Motor neuron (in vitro differentiated cells): ENCODE measurements around the gene CCDC85C. TPM values are rescaled to one million over a fixed set of nuclear protein-coding genes. Genes with fewer than 3 reads are reported as not detected.

Source experiments
- ATAC-seq, 8 experiments: fragments of 200-7000 bp; cut with Tn5 transposase; replicated peaks in 6 of 8; 2 replicates each; pipeline ENCODE4 v1.8.0; 2021; ENCODE audit warnings: mild to moderate bottlenecking in 8 of 8, moderate library complexity in 8 of 8
- H3K27ac ChIP-seq, 2 donors: fragments of 250-450 bp; sonication (Bioruptor Pico); 2 replicates each; pipeline ENCODE4 v1.9.0; 2021; ENCODE audit warnings: antibody characterized with exemption in 2 of 2, mild to moderate bottlenecking in 2 of 2, moderate library complexity in 1 of 2
- H3K4me1 ChIP-seq, 2 donors: fragments of 250-450 bp; sonication (Bioruptor Pico); replicated peaks in 1 of 2; 2 replicates each; pipeline ENCODE4 v1.6.1; 2021; ENCODE audit warnings: antibody characterized with exemption in 2 of 2, mild to moderate bottlenecking in 2 of 2, moderate library complexity in 1 of 2
- H3K4me3 ChIP-seq, 5 donors: fragments of 250-450 bp; sonication (Bioruptor Pico); 2 replicates each; pipeline ENCODE4 v1.9.0; 2021; ENCODE audit warnings: antibody characterized with exemption in 5 of 5, mild to moderate bottlenecking in 5 of 5, moderate library complexity in 4 of 5
- WGBS, 10 experiments: fragments of 450-650 bp; shearing (Covaris generic); methylation state at CpG; one replicate each; pipeline ENCODE4 v1.0.0; 2022; 5-methylcytosine and 5-hydroxymethylcytosine counted together
- in situ Hi-C, 9 experiments: fragments of 400-800 bp; cut with MboI; loops; one replicate each; pipeline ENCODE4 v1.15.0; 2021; ENCODE audit warnings: low sequenced_read_pairs in 9 of 9, low pct_unique_long_range_greater_than_20kb in 2 of 9; ENCODE audit not compliant: unreplicated experiment in 9 of 9
- total RNA-seq, 8 experiments: library from RNA; unstranded; fragments of 300-600 nt; gene quantifications; 2 replicates each; pipeline versions ENCODE4 v1.2.3 to v1.2.4, GENCODE V29; 2022

CCDC85C gene
- total RNA-seq, 8 experiments from 2014 or later: 2.0 to 62.2 (median 18.8) TPM

- H3K4me3 ChIP-seq: peak overlapping the region; percentile 67 to 85 (median 83)
- WGBS, 10 experiments: 0 to 56% (median 17%) methylated on average over 4 to 17 of the region's 18 CpGs
- no peak overlapping the region for H3K27ac ChIP-seq
- in situ Hi-C loops: no loop called here
- ATAC-seq: no peak
- peaks cover 14 to 23% of the 10 kb centered on the region in 2 donors for H3K4me1 ChIP-seq
These were observed 124.7 kb downstream of the CCDC85C start for GRCh38 chr14:99479160-99479905.

GRCh38 chr14:99478128-99478527 lies 125.9 kb downstream of the CCDC85C start:
- Histone ChIP-seq H3K27ac (no peak overlapping the region), H3K4me1 (peaks cover 14 to 21% of the 10 kb centered on the region in 2 donors), H3K4me3 (no peak overlapping the region)
- ATAC-seq: no peak
- WGBS, 10 experiments: 49 to 100% (median 84%) methylated on average over 1 to 4 of the region's 4 CpGs
- in situ Hi-C loops: no loop called here

- Histone ChIP-seq H3K4me1 (peaks cover 11 to 15% of the 10 kb centered on the region in 2 donors), H3K4me3 (no peak overlapping the region), H3K27ac (no peak overlapping the region)
- in situ Hi-C loops: no loop called here
- ATAC-seq: no peak
- WGBS, 10 experiments: 29 to 100% (median 59%) methylated on average over 1 of the region's 1 CpG
These were observed 127.1 kb downstream of the CCDC85C start for GRCh38 chr14:99476864-99477263.

DNA sequence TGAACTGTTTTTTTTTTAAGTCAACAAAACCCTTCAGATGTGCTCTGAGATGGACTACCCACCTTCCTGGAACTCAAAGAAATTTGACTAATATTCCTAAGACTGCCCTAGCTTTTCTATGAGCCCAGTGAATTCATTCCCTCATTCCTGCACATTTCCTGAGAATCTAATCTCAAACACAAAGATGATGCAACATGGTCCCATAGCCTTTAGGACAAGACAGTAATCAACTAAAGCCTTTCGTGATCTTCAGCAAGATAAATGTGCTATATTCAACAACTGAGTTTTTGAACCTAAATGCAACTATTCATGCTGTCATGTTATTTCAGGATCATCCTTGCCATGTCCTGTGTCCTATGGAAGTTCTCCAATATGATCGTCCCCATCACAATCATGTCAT lies 128.3 kb downstream of the CCDC85C start:
- Histone ChIP-seq H3K27ac (no peak overlapping the region), H3K4me3 (no peak overlapping the region), H3K4me1 (peaks cover 11 to 15% of the 10 kb centered on the region in 2 donors)
- in situ Hi-C loops: no loop called here
- 86 to 100% (median 92%) methylated on average over 1 to 2 of the region's 2 CpGs; no CpG with 5 or more reads in 3 of the 10 experiments for WGBS, 10 experiments
- no peak for ATAC-seq

- in situ Hi-C loops: no loop called here
These were observed 128.8 kb downstream of the CCDC85C start for GRCh38 chr14:99475179-99475578.

DNA sequence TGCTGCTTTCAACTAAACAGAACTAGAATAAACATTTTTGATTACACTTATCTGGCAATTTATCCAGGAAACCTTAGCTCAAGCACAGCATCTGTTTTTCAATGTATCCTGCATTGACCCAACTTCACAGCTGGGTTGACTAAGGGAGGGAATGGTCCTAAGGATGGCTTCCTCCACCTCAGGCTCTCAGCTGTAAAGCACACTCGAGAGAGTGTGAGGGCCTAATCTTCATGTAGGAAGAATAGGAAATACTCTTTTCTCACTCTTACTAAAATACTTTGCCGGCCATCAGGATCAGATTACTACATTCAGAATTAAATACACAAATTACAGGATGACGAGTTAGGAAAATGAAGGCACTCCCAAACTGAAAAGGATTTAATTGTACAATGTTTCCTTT lies 130.5 kb downstream of the CCDC85C start:
- ATAC-seq: peak in 1 of 8 experiments; percentile 57
- 29 to 94% (median 81%) methylated on average over 2 to 3 of the region's 3 CpGs; no CpG with 5 or more reads in 2 of the 10 experiments for WGBS, 10 experiments
- no peak overlapping the region for H3K27ac ChIP-seq
- in situ Hi-C loops: no loop called here
- H3K4me1 ChIP-seq: peaks cover 5 to 8% of the 10 kb centered on the region in 2 donors
- H3K4me3 ChIP-seq: no peak overlapping the region

More at GRCh38 chr14:99475179-99475578, 128.8 kb downstream of the CCDC85C start:
- Histone ChIP-seq H3K27ac (no peak overlapping the region), H3K4me1 (peaks cover 11 to 15% of the 10 kb centered on the region in 2 donors), H3K4me3 (no peak overlapping the region)
- peak in 2 of 8 experiments; percentile 6 to 26 for ATAC-seq
- 66 to 100% (median 84%) methylated on average over 2 to 9 of the region's 9 CpGs; no CpG with 5 or more reads in 1 of the 10 experiments for WGBS, 10 experiments

DNA sequence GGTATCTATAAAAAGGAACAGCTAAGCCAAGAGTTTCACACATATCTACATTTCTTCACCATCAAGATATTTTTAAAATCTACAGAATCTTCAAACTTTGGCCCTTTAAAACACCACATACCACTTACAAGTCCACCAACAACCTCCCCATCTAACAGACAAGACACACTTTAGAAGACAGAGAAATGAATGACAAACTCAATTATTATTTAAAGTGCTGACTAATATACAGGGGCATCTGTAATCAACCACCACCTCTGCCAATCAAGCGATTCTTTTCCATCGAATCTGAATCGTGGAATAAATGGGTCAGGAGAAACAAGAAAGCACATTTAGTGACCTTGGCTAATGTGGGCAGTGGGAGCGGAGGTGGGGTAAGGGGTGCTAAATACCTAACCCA lies 131.1 kb downstream of the CCDC85C start:
- Histone ChIP-seq H3K4me3 (no peak overlapping the region), H3K4me1 (peaks cover 5 to 8% of the 10 kb centered on the region in 2 donors), H3K27ac (no peak overlapping the region)
- in situ Hi-C loops: no loop called here
- WGBS, 10 experiments: 41 to 100% (median 93%) methylated on average over 1 to 4 of the region's 4 CpGs; no CpG with 5 or more reads in 1 of the 10 experiments
- ATAC-seq: no peak

DNA sequence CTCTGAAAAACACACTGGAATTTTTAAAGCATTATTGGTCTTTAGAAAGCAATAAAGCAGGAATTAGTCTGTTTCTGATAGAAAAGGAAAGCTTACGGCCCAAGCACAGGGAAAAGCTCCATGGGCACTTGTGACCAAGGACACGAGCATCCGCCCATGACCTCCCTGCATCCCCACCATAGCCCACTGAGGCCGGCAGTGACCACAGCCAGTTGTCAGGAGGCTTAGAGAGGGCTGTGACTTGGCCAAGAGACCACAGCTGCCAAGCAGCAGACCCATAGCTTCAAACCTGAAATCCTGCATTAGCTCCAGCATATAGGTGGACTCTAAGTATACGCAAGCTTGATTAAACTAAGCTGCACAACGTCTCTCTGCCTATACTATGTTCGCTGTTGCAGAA lies 132.3 kb downstream of the CCDC85C start:
- Histone ChIP-seq H3K27ac (no peak overlapping the region), H3K4me3 (no peak overlapping the region), H3K4me1 (peaks cover 5 to 8% of the 10 kb centered on the region in 2 donors)
- WGBS, 10 experiments: 90 to 100% (median 94%) methylated on average over 1 to 7 of the region's 7 CpGs; no CpG with 5 or more reads in 2 of the 10 experiments
- in situ Hi-C loops: no loop called here
- ATAC-seq: no peak

GRCh38 chr14:99468836-99469592 lies 135.0 kb downstream of the CCDC85C start:
- ATAC-seq: no peak
- WGBS, 10 experiments: 49 to 100% (median 89%) methylated on average over 2 to 8 of the region's 8 CpGs
- Histone ChIP-seq H3K4me3 (no peak overlapping the region), H3K27ac (no peak overlapping the region), H3K4me1 (no peaks in the 10 kb centered on the region)
- in situ Hi-C loops: no loop called here

DNA sequence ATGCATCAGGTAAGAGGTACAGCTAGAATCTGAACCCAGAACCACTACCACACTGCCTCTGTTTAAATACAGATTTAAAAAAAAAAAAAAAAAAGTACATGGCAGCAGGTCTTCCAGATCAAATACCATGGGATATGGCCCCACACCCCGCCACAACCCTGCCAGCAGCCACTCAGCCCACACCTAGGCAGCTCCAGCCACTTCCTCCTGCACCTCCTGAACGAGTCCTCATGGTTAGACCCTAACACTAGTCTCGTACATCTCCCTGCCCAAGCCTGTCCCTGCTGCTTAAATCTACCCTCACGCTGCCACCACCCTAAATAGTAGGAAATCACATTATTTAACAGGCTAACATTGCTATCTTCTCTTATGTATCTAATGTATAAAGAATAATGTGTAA lies 135.9 kb downstream of the CCDC85C start:
- WGBS, 10 experiments: 83 to 100% (median 90%) methylated on average over 1 to 4 of the region's 4 CpGs; no CpG with 5 or more reads in 3 of the 10 experiments
- Histone ChIP-seq H3K4me3 (no peak overlapping the region), H3K27ac (no peak overlapping the region), H3K4me1 (no peaks in the 10 kb centered on the region)
- in situ Hi-C loops: no loop called here
- no peak for ATAC-seq

- no peak for ATAC-seq
- WGBS, 10 experiments: 65 to 100% (median 80%) methylated on average over 1 to 7 of the region's 9 CpGs; no CpG with 5 or more reads in 1 of the 10 experiments
- H3K4me1 ChIP-seq: no peaks in the 10 kb centered on the region
- no peak overlapping the region for H3K27ac ChIP-seq
- in situ Hi-C loops: no loop called here
- H3K4me3 ChIP-seq: no peak overlapping the region
These were observed 136.5 kb downstream of the CCDC85C start for GRCh38 chr14:99467336-99468078.

DNA sequence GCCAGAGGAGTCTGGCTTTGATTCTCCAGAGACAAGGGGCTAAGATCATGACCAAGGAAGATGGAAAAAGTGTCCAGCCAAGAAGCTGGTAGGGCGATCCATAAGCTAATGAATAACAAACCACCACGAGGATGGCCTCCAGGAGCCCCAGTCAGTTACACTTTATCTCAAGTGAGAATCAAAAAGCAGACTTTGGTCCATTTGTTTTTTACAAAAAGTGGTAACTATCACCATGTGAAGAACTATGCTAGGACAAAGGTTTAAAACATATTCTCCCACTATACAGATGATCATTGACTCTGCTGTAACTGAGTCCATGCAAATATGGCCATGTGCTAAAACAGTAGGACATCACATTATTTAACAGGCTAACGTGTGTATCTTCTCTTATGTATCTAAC lies 137.2 kb downstream of the CCDC85C start:
- H3K27ac ChIP-seq: no peak overlapping the region
- in situ Hi-C loops: no loop called here
- WGBS, 10 experiments: 74 to 100% (median 88%) methylated on average over 1 to 3 of the region's 3 CpGs; no CpG with 5 or more reads in 1 of the 10 experiments

GRCh38 chr14:99465288-99465687 lies 138.7 kb downstream of the CCDC85C start:
- H3K27ac ChIP-seq: no peak overlapping the region
- H3K4me1 ChIP-seq: no peaks in the 10 kb centered on the region
- in situ Hi-C loops: no loop called here
- WGBS, 10 experiments: 88 to 98% (median 92%) methylated on average over 4 to 8 of the region's 9 CpGs; no CpG with 5 or more reads in 2 of the 10 experiments
- H3K4me3 ChIP-seq: no peak overlapping the region
- no peak for ATAC-seq

More for the DNA sequence above, 137.2 kb downstream of the CCDC85C start:
- ATAC-seq: no peak
- H3K4me1 ChIP-seq: no peaks in the 10 kb centered on the region
- H3K4me3 ChIP-seq: no peak overlapping the region
